Measurements from ENCODE around the gene RHOC.
"Not testable (repeated sequence)": the region's sequence is repeated elsewhere in the genome, so short reads cannot be mapped to it uniquely, and the experiment has no call there.

RHOC gene

DNA sequence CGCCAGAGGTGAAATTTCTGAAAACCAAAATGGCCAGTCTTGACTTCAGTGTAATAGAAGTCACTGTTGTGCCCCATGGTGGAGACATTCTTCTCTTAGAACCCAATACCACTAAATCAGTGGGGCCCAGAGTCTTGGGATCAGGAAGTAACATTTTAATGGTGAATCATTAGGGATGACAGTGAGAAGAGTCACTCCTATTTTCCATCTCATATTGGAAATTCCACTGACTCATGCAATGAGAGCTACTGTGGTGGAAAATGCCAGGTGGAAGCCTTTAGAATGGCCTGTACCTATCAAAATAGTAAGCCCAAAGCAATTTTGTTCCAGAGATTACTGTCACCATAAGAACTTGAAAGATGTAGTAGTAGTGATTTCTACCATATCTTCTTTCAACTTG is 28.8 kb upstream of the RHOC start:
- TF ChIP-seq, protein P1, sequence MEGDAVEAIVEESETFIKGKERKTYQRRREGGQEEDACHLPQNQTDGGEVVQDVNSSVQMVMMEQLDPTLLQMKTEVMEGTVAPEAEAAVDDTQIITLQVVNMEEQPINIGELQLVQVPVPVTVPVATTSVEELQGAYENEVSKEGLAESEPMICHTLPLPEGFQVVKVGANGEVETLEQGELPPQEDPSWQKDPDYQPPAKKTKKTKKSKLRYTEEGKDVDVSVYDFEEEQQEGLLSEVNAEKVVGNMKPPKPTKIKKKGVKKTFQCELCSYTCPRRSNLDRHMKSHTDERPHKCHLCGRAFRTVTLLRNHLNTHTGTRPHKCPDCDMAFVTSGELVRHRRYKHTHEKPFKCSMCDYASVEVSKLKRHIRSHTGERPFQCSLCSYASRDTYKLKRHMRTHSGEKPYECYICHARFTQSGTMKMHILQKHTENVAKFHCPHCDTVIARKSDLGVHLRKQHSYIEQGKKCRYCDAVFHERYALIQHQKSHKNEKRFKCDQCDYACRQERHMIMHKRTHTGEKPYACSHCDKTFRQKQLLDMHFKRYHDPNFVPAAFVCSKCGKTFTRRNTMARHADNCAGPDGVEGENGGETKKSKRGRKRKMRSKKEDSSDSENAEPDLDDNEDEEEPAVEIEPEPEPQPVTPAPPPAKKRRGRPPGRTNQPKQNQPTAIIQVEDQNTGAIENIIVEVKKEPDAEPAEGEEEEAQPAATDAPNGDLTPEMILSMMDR (IDR thresholded peaks at IDR 0.05; ENCODE audit: control insufficient read depth, insufficient read depth, low read depth, low read length, missing control alignments) = no peak
- DNase-seq (ENCODE audit: low read depth) = peak; percentile 20
- no peak overlapping the region for H3K4me3 ChIP-seq (ENCODE audit: control insufficient read depth, low read depth, low read length)

DNA sequence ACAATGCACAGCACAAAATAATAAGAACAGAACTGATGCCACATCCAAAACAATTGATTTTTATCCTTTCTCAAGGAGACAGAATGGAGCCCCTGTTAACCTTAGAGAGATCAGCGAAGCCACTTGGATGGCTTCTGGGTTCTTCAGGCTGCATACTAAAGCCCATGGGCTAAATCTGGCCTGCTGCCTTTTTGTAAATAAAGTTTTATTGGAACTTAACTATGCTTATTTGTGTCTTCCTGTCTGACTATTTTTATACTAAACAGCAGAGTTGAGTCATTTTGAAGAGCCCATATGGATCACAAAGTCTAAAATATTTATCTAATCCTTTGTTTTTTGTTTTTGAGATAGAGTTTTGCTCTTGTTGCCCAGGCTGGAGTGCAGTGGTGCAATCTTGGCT is 24.5 kb upstream of the RHOC start:
- no peak for DNase-seq (ENCODE audit: low read depth)
- TF ChIP-seq, protein P1 (IDR thresholded peaks at IDR 0.05; ENCODE audit: control insufficient read depth, insufficient read depth, low read depth, low read length, missing control alignments) = no peak

DNA sequence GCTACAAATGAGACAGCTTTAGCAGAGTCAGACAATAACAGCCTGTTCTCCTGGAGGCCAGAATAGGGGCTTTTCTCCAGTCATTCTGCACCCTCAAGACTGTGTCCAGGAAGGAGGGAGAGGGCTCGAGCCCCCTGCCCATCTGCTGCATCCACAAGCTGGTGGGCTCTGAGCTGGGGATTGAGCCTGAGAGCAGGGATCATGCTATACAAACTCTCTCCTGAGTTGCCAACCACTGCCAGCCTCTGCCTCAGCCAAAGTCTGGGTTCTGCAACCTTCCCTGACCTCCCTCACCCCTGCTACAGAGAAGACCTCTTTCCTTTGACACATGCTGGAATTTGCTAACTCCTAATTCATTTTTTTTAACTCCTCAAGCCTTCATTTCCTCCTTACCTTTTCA is 23.0 kb upstream of the RHOC start:
- DNase-seq (ENCODE audit: low read depth) = no peak
- no peak overlapping the region for H3K4me3 ChIP-seq (ENCODE audit: control insufficient read depth, low read depth, low read length)
- TF ChIP-seq, protein P1 (IDR thresholded peaks at IDR 0.05; ENCODE audit: control insufficient read depth, insufficient read depth, low read depth, low read length, missing control alignments) = no peak

More for the DNA sequence above, 24.5 kb upstream of the RHOC start:
- no peak overlapping the region for H3K4me3 ChIP-seq (ENCODE audit: control insufficient read depth, low read depth, low read length)

GRCh38 chr1:112729011-112729410 is 22.1 kb upstream of the RHOC start:
- DNase-seq (ENCODE audit: low read depth); H3K4me3 ChIP-seq (ENCODE audit: control insufficient read depth, low read depth, low read length): not testable (repeated sequence)

DNA sequence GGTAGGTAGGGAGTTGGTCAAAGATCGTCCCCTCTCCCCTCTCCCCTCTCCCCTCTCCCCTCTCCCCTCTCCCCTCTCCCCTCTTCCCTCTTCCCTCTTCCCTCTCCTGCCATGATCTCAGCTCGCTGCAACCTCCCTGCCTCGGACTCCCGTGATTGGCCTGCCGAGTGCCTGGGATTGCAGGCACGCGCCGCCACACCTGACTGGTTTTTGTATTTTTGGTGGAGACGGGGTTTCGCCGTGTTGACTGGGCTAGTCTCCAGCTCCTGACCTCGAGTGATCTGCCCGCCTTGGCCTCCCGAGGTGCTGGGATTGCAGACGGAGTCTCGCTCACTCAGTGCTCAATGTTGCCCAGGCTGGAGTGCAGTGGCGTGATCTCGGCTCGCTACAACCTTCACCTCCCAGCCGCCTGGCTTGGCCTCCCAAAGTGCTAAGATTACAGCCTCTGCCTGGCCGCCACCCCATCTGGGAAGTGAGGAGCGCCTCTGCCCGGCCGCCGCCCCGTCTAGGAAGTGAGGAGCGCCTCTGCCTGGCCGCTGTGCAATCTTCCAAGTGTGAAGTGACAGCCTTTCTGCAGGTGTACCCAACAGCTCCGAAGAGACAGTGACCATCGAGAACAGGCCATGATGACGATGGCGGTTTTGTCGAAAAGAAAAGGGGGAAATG is 21.5 kb upstream of the RHOC start:
- H3K4me3 ChIP-seq (ENCODE audit: control insufficient read depth, low read depth, low read length); DNase-seq (ENCODE audit: low read depth): not testable (repeated sequence)

- TF ChIP-seq, protein P1 (IDR thresholded peaks at IDR 0.05; ENCODE audit: control insufficient read depth, insufficient read depth, low read depth, low read length, missing control alignments) = peak; percentile 33
- DNase-seq (ENCODE audit: low read depth) = no peak
Measured at GRCh38 chr1:112727716-112728115, 20.8 kb upstream of the RHOC start.

DNA sequence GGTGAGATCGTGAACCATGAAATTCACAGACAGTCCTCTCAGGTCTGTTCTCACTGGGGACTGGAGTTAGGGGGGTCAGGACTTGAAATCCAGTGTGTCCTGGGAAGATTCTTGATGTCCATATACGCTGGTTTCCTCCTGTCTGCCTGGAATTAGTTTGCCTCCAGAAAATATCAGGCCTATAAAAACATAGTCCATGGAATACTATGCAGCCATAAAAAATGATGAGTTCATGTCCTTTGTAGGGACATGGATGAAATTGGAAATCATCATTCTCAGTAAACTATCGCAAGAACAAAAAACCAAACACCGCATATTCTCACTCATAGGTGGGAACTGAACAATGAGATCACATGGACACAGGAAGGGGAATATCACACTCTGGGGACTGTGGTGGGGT is 17.3 kb upstream of the RHOC start:
- not testable (repeated sequence) for DNase-seq (ENCODE audit: low read depth); H3K4me3 ChIP-seq (ENCODE audit: control insufficient read depth, low read depth, low read length)

More at GRCh38 chr1:112727716-112728115, 20.8 kb upstream of the RHOC start:
- no peak overlapping the region for H3K4me3 ChIP-seq (ENCODE audit: control insufficient read depth, low read depth, low read length)

DNA sequence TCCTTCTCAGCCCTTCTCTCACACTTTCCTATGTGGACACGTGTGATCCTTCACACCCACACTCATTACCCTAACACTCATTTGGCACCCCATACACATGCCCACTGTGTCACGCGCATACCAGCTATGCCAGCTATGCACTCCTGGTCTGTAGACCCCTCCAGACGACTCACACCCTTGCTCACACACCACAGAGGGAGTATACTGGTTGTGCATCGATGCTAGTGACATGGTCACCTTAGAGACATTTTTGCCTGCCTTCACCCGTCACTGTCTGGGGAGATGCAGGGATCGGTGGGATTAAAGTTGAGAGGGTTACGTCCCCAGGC is 16.5 kb upstream of the RHOC start:
- TF ChIP-seq, protein P1 (IDR thresholded peaks at IDR 0.05; ENCODE audit: control insufficient read depth, insufficient read depth, low read depth, low read length, missing control alignments) = no peak
- no peak overlapping the region for H3K4me3 ChIP-seq (ENCODE audit: control insufficient read depth, low read depth, low read length)
- DNase-seq (ENCODE audit: low read depth) = no peak
